GM19351 (cell line): Measurements from ENCODE around the gene RNASE12.
"Not testable (repeated sequence)": the region's sequence is repeated elsewhere in the genome, so short reads cannot be mapped to it uniquely, and the experiment has no call there.

Experiments used
- ATAC-seq: cut with Tn5 transposase; IDR thresholded peaks from one replicate; pipeline ENCODE4 v1.9.1; 2021; ENCODE audit warnings: mild to moderate bottlenecking, moderate library complexity; ENCODE audit not compliant: unreplicated experiment

RNASE12 gene

DNA sequence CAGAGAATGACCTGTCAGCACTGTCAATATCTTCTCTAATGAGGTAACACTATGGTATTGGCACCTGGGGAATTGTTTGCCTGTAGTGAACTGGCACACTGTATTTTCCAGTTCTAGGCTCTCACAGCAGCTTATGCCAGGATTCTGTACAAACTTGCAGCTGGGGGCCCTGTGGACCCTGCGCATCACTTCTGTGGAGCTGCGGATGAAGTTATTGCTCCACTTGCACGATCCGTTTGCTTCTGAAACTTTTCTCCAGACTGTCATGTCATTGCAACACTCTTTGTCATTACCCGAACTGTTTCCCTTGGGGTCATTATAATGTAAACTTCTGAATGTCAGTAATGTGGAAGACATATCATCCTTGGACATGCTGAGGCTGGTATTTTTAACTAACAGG lies 7.3 kb downstream of the RNASE12 start:
- ATAC-seq = no peak

- no peak for ATAC-seq
Measured at GRCh38 chr14:20583142-20583541, 8.0 kb downstream of the RNASE12 start.

DNA sequence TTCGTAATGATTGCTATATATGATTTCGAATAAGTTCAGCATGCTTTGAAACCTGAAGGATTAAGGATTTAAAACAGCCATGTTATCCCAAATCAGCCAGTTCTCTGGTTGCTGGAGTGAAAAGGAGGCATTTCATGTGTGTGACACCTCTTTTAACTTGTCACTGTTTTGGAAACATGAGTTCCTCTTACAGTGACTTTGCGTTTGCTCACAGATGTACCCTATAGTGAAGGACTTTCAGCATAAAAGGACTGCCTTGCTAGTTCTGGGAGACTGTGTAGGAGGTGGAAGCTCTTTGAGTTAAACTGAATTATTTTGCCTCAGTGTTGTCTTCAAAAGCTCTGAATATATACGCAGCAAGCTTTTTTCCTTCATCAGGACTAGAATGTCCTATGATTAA lies 10.9 kb downstream of the RNASE12 start:
- ATAC-seq = no peak

DNA sequence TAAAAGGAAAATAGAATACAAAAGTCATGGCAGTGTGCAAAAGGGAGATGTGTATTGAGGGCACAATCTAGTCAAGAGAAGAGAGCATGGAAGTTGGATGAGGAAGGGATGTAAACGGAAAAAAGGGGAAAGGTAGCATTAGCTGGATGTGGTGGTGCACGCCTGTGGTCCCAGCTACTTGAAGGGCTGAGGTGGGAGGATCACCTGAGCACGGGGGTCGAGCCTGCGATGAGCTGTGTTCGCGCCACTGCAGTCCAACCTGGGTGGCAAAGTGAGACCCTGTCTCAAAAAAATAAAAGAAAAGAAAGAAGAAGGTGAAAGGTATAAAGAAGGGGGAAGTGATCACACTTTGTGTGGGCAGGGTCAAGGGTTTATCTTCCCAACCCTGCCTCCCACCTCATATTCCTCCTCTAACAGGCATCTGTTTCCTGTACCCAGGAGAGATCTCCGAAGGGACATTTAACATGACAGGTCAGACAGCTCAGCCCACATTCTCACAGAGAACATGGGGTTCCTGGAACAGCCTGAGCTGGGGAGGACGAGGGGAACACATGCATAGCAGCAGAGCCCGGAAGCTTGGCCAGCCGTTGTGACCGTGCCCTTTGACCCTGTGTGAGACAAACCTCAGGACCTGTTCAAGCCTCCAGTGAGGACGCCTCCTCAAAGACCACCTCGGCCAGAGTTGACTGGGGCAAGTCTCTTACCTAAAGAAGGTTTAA lies 12.2 kb downstream of the RNASE12 start:
- ATAC-seq = no peak

- no peak for ATAC-seq
Measured at GRCh38 chr14:20578325-20578724, 12.9 kb downstream of the RNASE12 start.

GRCh38 chr14:20572382-20572990 lies 18.7 kb downstream of the RNASE12 start:
- ATAC-seq = not testable (repeated sequence)

DNA sequence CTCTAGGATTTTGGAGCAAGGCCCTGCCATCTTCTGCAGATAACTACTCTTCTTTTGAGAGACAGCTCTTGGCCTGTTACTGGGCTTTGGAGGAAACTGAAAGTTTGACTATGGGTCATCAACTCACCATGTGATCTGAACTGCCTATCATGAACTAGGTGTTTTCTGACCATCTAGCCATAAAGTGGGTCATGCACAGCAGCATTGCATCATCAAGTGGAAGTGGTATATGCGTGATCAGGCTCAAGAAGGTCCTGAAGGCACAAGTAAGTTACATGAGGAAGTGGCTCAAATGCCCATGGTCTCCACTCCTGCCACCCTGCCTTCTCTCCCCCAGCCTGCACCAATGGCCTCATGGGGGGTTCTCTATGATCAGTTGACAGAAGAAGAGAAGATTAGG lies 20.5 kb downstream of the RNASE12 start:
- not testable (repeated sequence) for ATAC-seq

GRCh38 chr14:20569865-20570264 lies 21.3 kb downstream of the RNASE12 start:
- ATAC-seq = not testable (repeated sequence)

DNA sequence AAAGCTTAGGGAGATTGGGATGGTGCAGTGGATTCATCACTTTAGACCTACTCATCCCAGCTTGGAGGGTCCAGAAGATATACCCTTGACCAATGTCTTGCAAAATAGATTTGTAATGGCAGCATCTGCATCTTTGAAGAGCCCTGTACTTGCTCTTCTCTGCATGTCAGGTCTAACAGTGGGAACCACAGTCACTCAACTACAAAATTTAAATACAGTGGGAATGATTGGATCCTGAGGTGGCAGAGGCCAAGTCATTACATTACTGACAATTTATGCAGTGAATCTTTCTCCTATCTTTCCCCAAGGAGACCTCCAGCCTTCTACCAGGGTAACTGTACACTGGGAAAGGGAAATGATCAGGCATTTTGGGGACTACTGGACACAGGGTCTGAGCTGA lies 22.1 kb downstream of the RNASE12 start:
- no peak for ATAC-seq

DNA sequence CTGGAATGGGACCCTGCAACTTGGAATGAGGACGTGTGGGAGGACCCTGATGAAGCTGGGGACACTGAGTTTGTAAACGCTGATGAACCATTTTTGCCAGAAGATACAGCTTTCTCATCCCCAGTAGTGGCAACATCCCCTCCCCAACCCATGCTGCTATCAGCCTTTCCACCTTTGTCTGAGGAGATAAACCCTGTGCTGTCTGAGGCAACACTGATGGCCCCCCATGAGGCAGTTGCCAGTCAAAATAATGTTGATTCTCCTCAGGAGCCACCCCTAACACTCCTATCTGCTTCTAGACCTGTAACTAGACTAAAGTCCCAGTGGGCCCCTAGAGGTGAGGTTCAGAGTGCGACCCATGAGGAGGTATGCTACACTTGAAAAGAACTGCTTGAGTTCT lies 22.8 kb downstream of the RNASE12 start:
- ATAC-seq = no peak

- ATAC-seq = not testable (repeated sequence)
Measured at GRCh38 chr14:20567199-20567598, 24.0 kb downstream of the RNASE12 start.

- ATAC-seq = no peak
Measured at GRCh38 chr14:20564501-20564997, 26.6 kb downstream of the RNASE12 start.

DNA sequence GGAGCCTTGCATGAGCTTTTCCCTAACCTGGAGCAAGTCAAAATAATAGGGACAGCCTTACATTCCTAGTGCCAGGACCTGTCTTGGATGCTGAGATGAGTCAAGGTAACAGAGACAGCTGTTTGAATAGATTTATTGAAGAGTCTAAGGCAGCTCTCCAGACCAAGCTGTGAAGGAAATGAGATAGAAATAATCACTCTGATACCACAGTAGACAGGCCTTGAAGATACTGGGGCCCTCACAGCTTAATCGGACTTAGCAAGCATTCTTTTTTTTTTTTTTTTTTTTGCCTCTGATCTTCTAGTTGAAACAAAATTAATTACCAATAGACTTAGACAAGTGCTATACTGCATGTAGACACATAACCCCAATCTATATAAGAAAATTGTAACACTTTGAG lies 27.2 kb downstream of the RNASE12 start:
- no peak for ATAC-seq

GRCh38 chr14:20560961-20561360 lies 30.2 kb downstream of the RNASE12 start, which contains the start of gene RNASE9:
Gene RNASE9, minus strand, starts transcription at chr14:20561047.
- ATAC-seq = no peak

DNA sequence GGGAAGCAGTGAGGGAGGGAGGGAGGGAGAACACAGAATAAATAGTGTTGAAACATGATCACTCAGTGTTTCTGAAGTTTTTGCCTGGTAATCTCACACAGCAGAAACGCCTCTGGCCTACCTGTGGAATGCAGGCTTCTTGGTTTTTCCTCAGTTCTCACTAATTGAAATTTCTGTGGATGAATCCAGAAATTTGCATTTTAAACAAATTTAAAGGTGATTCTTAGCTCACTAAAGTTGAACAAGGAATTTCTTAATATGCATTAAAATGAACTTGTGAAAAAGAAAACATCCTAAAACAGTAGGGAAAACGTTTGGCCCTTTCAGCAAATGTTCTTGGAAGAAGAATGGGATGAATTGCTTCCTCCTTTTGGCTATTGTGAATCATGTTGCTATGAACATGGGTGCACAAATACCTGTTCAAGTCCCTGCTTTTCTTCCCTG lies 31.7 kb downstream of the RNASE12 start:
- no peak for ATAC-seq

DNA sequence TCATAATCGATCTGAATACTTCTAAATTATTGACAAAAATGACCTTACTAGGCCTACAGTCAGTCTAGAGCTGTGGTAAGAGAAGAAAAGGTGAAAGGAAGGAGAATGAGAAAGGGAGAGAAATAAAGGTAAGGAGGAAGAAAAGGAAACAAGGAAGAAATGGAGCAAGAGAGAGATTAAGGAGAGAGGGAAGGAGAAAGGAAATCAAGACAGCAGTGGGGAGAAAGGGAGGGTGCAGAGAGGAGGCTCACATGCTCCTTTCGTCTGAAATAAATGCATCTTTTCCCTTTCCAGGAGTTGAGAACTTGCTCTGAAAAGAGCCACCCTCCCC lies 34.0 kb downstream of the RNASE12 start:
- ATAC-seq = no peak

DNA sequence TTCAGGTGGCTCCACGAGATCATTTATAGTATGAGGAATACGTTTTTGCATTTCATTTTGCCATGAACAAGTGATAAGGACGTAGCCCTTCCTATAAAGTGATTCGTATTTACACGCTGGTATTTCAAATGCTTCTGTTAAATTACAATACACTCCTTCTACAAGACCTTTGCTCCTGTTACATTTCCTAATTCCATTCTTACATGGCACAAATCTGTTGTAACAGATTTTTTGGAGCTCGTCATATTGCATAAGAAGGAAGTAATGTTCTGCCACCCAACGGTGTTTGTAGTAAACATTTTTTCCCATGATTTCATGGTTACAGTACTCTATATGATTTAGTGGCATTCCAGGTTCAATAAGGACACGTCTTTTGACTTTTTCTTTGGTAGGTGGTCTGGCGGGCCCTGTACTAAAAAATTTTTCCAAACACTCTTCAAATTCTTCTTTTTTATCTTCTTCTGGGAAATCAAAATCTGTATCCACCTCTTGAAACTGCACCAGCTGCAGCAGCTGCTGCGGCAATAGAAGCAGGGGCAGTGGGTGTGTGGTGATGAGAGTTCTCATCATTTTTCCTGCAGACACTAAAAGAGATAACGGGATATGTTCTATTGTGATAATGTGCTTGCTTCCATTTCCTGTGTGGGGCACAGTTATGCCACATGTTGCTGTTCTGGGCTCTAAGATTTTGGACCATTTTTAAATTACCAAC lies 34.5 kb downstream of the RNASE12 start:
- ATAC-seq = no peak

GRCh38 chr14:20555845-20556244 lies 35.3 kb downstream of the RNASE12 start:
- no peak for ATAC-seq

DNA sequence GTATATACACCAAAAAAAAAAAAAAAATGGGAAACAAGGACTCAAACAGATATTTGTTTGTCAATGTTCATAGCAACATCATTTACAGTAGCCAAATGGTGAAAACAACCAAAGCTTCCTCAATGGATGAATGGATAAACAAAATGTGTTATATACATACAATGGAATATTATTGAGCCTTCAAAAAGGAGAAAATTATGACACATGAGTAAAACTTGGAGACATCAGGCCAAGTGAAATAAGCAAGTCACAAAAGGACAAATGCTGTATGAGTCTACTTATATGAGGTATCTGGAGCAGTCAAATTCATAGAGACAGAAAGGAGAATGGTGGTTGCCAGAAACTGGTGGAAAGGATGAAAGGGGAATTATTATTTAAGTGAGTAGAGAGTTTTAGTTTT lies 38.2 kb downstream of the RNASE12 start:
- ATAC-seq = no peak

DNA sequence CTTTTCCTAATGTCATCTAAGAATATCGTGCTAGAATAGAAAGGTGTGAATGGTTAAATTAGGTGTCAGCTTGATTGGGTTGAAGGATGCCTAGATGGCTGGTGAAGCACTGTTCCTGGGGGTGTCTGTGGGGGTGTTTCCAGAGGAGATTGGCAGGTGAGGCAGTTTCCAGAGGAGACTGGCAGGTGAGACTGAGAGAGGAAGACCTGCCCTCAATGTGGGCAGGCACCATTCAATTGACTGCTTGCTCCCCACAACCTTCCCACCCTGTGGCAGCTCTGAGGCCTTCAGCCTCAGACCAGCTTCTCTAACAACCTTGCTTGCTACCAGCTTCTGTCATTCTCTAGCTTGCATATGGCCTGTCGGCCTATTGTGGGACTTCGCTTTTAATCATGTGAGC lies 39.6 kb downstream of the RNASE12 start:
- ATAC-seq = no peak

- no peak for ATAC-seq
Measured at GRCh38 chr14:20550926-20551325, 40.2 kb downstream of the RNASE12 start.
